ENCODE results near the gene PLAC8. TPM values are rescaled to one million over a fixed set of nuclear protein-coding genes. Genes with fewer than 3 reads are reported as not detected.

The PLAC8 gene
- total RNA-seq, 2 donors from 2014 or later = 10.0 to 37.4 TPM

Other genes starting within 250 kb of the PLAC8 start
- gene SEC31A, start 223.6 kb downstream of the PLAC8 start, total RNA-seq = 100 to 1,000 TPM; 140 to 145 TPM
- 1 to 10 TPM; 1.7 to 3.0 TPM for gene THAP9, start 214.0 kb downstream of the PLAC8 start, total RNA-seq
- gene LIN54, start 103.9 kb downstream of the PLAC8 start, total RNA-seq = 10 to 100 TPM; 21.0 to 25.2 TPM
- 10 to 100 TPM; 28.2 to 35.6 TPM for gene COPS4, start 79.5 kb downstream of the PLAC8 start, total RNA-seq
- 10 to 100 TPM; 10.8 to 16.2 TPM for gene COQ2, start 170.1 kb upstream of the PLAC8 start, total RNA-seq
- gene HPSE, start 220.1 kb upstream of the PLAC8 start, total RNA-seq = 10 to 100 TPM; 12.4 to 13.9 TPM